Measurements from ENCODE around the gene TPH2.

DNA sequence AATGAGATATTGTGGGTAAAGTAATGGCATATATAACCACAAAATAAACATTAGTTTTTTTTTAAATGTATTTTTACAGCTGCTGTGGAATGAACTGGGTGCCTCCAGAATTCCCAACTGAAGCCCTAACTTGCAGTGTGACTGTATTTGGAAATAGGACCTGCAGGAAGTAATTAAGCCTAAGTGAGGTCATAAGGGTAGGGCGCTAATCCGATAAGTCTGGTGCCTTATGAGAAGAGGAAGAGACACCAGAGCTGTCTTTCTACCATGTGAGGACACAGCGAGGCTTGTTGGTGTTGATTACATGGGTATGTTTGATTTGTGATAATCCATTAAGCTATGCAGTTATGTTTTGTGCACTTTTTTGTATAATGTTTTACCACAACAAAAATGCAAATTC is 136.8 kb downstream of the TPH2 start:
- TF ChIP-seq POLR2A (IDR thresholded peaks at IDR 0.05) (no peak), EP300 (IDR thresholded peaks at IDR 0.05) (no peak), POLR2AphosphoS5 (IDR thresholded peaks at IDR 0.05) (no peak)
- TF ChIP-seq, protein P1, sequence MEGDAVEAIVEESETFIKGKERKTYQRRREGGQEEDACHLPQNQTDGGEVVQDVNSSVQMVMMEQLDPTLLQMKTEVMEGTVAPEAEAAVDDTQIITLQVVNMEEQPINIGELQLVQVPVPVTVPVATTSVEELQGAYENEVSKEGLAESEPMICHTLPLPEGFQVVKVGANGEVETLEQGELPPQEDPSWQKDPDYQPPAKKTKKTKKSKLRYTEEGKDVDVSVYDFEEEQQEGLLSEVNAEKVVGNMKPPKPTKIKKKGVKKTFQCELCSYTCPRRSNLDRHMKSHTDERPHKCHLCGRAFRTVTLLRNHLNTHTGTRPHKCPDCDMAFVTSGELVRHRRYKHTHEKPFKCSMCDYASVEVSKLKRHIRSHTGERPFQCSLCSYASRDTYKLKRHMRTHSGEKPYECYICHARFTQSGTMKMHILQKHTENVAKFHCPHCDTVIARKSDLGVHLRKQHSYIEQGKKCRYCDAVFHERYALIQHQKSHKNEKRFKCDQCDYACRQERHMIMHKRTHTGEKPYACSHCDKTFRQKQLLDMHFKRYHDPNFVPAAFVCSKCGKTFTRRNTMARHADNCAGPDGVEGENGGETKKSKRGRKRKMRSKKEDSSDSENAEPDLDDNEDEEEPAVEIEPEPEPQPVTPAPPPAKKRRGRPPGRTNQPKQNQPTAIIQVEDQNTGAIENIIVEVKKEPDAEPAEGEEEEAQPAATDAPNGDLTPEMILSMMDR (IDR thresholded peaks at IDR 0.05) = no peak
